Activated CD8-positive, alpha-beta T cell treated with anti-CD3 and anti-CD28 coated beads for 36 hours (primary cell): ENCODE data around the gene CCDC149. TPM values are rescaled to one million over a fixed set of nuclear protein-coding genes. Genes with fewer than 3 reads are reported as not detected.

Source experiments
- ATAC-seq: fragments of 200-7000 bp; cut with Tn5 transposase; one replicate; pipeline ENCODE4 v1.10.0; 2021; ENCODE audit warnings: mild to moderate bottlenecking, moderate library complexity
- CTCF ChIA-PET: fragments of 350-600 bp; sonication (Branson Sonifier 250); formaldehyde crosslinking; loops from one replicate; lab custom pipeline; 2021; ENCODE audit warnings: antibody characterized with exemption; lab: Charles Lee
- POLR2A ChIA-PET: fragments of 350-600 bp; sonication (Branson Sonifier 250); formaldehyde crosslinking; loops from one replicate; lab custom pipeline; 2021; ENCODE audit warnings: antibody characterized with exemption; lab: Charles Lee
- DNase-seq: peaks from one replicate; pipeline ENCODE4 v3.0.0-alpha.2; 2020
- H3K27ac Mint-ChIP-seq: one replicate; pipeline ENCODE4 v1.8.0; 2021; ENCODE audit warnings: mild to moderate bottlenecking, mixed read lengths
- H3K27me3 Mint-ChIP-seq: one replicate; pipeline ENCODE4 v1.8.0; 2021; ENCODE audit warnings: mixed read lengths
- H3K36me3 Mint-ChIP-seq: one replicate; pipeline ENCODE4 v1.8.0; 2021; ENCODE audit warnings: low read depth, mixed read lengths
- H3K4me1 Mint-ChIP-seq: one replicate; pipeline ENCODE4 v1.8.0; 2021; ENCODE audit warnings: low read depth, mixed read lengths
- H3K4me3 Mint-ChIP-seq: one replicate; pipeline ENCODE4 v1.8.0; 2021; ENCODE audit warnings: mild to moderate bottlenecking, moderate library complexity, mixed read lengths
- H3K9me3 Mint-ChIP-seq: one replicate; pipeline ENCODE4 v1.8.0; 2021; ENCODE audit warnings: mixed read lengths
- CTCF ChIP-seq: fragments of 200-600 bp; IDR thresholded peaks from one replicate; pipeline ENCODE4 v1.8.0; 2022; ENCODE audit warnings: antibody characterized with exemption, mild to moderate bottlenecking
- intact Hi-C: fragments of 100-400 bp; cut with micrococcal nuclease; formaldehyde crosslinking; loops from one replicate; pipeline ENCODE4 v1.10.0; 2022
- total RNA-seq, 2 experiments: library from RNA; stranded (reverse); gene quantifications; one replicate each; pipeline ENCODE4 v1.2.3, GENCODE V29; 2021

CCDC149 gene
- total RNA-seq, 2 experiments from 2014 or later, result not detected

GRCh38 chr4:24878636-24879016 is 34.2 kb downstream of the CCDC149 start:
- H3K27me3 Mint-ChIP-seq, result peaks cover 1% of the 10 kb centered on the region
- H3K9me3 Mint-ChIP-seq, result peaks cover 2% of the 10 kb centered on the region
- no peak overlapping the region for H3K27ac Mint-ChIP-seq
- DNase-seq (no peak), ATAC-seq (no peak)
- intact Hi-C loops, result no loop called here
- no peak for TF ChIP-seq CTCF
- ChIA-PET POLR2A (no interaction called here), CTCF (no interaction called here)
- H3K4me1 Mint-ChIP-seq, result no peaks in the 10 kb centered on the region
- H3K4me3 Mint-ChIP-seq, result no peak overlapping the region
- no peaks in the 10 kb centered on the region for H3K36me3 Mint-ChIP-seq

- Mint-ChIP-seq H3K4me3 (no peak overlapping the region), H3K9me3 (peaks cover 2% of the 10 kb centered on the region), H3K4me1 (no peaks in the 10 kb centered on the region), H3K27ac (no peak overlapping the region), H3K27me3 (peaks cover 1% of the 10 kb centered on the region), H3K36me3 (no peaks in the 10 kb centered on the region)
- intact Hi-C loops, result no loop called here
- CTCF ChIA-PET, result interaction anchor here (0.6 kb wide), 1 partner anchor 106 kb away, joined by 3 read pairs; no protein-coding TSS in a partner anchor
- TF ChIP-seq CTCF, result no peak
- DNase-seq (no peak), ATAC-seq (no peak)
- POLR2A ChIA-PET, result no interaction called here
Observed at GRCh38 chr4:24877868-24878635, 34.8 kb downstream of the CCDC149 start.

GRCh38 chr4:24876431-24876830 is 36.4 kb downstream of the CCDC149 start:
- Mint-ChIP-seq H3K36me3 (no peaks in the 10 kb centered on the region), H3K27ac (no peak overlapping the region), H3K27me3 (peaks cover 1% of the 10 kb centered on the region), H3K4me1 (no peaks in the 10 kb centered on the region), H3K4me3 (no peak overlapping the region), H3K9me3 (peaks cover 2% of the 10 kb centered on the region)
- TF ChIP-seq CTCF, result no peak
- ChIA-PET CTCF (no interaction called here), POLR2A (no interaction called here)
- DNase-seq (no peak), ATAC-seq (no peak)
- intact Hi-C loops, result no loop called here

- H3K36me3 Mint-ChIP-seq, result no peaks in the 10 kb centered on the region
- DNase-seq (no peak), ATAC-seq (no peak)
- H3K4me3 Mint-ChIP-seq, result no peak overlapping the region
- peaks cover 1% of the 10 kb centered on the region for H3K27me3 Mint-ChIP-seq
- no peak for TF ChIP-seq CTCF
- intact Hi-C loops, result no loop called here
- H3K4me1 Mint-ChIP-seq, result no peaks in the 10 kb centered on the region
- no peaks in the 10 kb centered on the region for H3K9me3 Mint-ChIP-seq
- CTCF ChIA-PET, result no interaction called here
- POLR2A ChIA-PET, result no interaction called here
- no peak overlapping the region for H3K27ac Mint-ChIP-seq
Observed at GRCh38 chr4:24872720-24873119, 40.1 kb downstream of the CCDC149 start.

GRCh38 chr4:24871210-24871609 is 41.6 kb downstream of the CCDC149 start:
- ChIA-PET CTCF (no interaction called here), POLR2A (no interaction called here)
- no peaks in the 10 kb centered on the region for H3K9me3 Mint-ChIP-seq
- H3K27ac Mint-ChIP-seq, result no peak overlapping the region
- intact Hi-C loops, result no loop called here
- ATAC-seq (no peak), DNase-seq (no peak)
- no peak for TF ChIP-seq CTCF
- H3K4me3 Mint-ChIP-seq, result no peak overlapping the region
- no peaks in the 10 kb centered on the region for H3K36me3 Mint-ChIP-seq
- no peaks in the 10 kb centered on the region for H3K4me1 Mint-ChIP-seq
- H3K27me3 Mint-ChIP-seq, result no peaks in the 10 kb centered on the region
